ENCODE results near the gene SPTB. TPM values are rescaled to one million over a fixed set of nuclear protein-coding genes. Genes with fewer than 3 reads are reported as not detected.

Gene SPTB
- total RNA-seq, 1 donor from 2014 or later, result 8.9 TPM

DNA sequence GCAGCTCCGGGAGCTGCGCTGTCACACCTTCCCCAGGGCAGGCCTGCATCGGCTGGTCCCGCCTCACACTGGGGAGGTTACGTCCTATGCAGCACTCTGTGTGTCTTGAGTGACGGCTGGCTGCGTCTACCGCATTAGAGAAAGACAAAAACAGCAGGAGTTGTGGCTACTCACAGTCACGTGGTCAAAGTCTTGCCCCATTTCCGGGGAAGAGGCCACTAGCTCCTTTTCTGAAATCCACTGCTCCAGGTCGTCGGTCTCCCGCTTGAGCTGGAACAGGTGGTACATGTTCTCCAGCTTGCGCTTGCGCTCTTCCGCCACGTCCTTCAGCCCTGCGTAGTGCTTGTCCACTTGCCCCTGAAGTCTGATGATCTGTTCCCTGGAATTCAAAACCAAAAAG, 106.7 kb downstream of the SPTB start:
- H3K9me3 Mint-ChIP-seq, result no peaks in the 10 kb centered on the region
- TF ChIP-seq, protein P1, sequence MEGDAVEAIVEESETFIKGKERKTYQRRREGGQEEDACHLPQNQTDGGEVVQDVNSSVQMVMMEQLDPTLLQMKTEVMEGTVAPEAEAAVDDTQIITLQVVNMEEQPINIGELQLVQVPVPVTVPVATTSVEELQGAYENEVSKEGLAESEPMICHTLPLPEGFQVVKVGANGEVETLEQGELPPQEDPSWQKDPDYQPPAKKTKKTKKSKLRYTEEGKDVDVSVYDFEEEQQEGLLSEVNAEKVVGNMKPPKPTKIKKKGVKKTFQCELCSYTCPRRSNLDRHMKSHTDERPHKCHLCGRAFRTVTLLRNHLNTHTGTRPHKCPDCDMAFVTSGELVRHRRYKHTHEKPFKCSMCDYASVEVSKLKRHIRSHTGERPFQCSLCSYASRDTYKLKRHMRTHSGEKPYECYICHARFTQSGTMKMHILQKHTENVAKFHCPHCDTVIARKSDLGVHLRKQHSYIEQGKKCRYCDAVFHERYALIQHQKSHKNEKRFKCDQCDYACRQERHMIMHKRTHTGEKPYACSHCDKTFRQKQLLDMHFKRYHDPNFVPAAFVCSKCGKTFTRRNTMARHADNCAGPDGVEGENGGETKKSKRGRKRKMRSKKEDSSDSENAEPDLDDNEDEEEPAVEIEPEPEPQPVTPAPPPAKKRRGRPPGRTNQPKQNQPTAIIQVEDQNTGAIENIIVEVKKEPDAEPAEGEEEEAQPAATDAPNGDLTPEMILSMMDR (IDR thresholded peaks at IDR 0.05; ENCODE audit: unreplicated experiment), result no peak
- no peak overlapping the region for H3K4me3 Mint-ChIP-seq
- no peak for DNase-seq (ENCODE audit: low spot score in 2 of 2, unreplicated experiment in 2 of 2)
- peaks cover 9% of the 10 kb centered on the region for H3K4me1 Mint-ChIP-seq
- H3K36me3 Mint-ChIP-seq, result peaks cover 14% of the 10 kb centered on the region
- H3K27me3 Mint-ChIP-seq (ENCODE audit: low read depth), result no peaks in the 10 kb centered on the region
- no peak overlapping the region for H3K27ac Mint-ChIP-seq

DNA sequence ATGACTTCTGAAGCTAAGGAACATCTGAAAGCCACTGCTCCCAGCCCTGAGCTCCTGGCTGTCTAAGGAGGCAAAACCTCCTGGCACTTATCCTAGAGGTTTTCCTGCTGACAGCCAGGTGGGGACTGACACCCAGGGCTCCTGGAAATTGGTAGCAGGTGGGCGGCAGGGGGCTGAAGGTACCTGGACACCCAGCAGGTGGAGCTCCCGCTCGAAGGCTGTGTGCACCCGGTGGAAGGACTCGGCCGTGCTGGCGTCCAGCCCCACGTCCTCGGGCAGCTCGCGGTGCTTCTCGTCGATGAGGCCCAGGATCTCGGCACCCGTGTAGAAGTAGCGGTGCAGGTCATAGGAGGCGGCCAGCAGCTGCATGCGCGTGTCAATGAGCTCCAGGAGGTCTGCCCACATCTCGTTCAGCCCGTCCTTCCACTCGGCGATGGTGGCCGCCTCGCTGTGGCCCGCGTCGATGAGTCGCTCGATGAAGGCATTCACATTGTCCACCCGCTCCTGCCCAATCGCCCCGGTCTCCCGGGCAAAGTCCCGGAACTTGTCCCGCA, 107.2 kb downstream of the SPTB start:
- Mint-ChIP-seq H3K27me3 (ENCODE audit: low read depth) (no peaks in the 10 kb centered on the region), H3K27ac (no peak overlapping the region), H3K9me3 (no peaks in the 10 kb centered on the region), H3K36me3 (peaks cover 14% of the 10 kb centered on the region), H3K4me1 (peaks cover 9% of the 10 kb centered on the region), H3K4me3 (no peak overlapping the region)
- TF ChIP-seq, protein P1 (IDR thresholded peaks at IDR 0.05; ENCODE audit: unreplicated experiment), result no peak
- no peak for DNase-seq (ENCODE audit: low spot score in 2 of 2, unreplicated experiment in 2 of 2)

DNA sequence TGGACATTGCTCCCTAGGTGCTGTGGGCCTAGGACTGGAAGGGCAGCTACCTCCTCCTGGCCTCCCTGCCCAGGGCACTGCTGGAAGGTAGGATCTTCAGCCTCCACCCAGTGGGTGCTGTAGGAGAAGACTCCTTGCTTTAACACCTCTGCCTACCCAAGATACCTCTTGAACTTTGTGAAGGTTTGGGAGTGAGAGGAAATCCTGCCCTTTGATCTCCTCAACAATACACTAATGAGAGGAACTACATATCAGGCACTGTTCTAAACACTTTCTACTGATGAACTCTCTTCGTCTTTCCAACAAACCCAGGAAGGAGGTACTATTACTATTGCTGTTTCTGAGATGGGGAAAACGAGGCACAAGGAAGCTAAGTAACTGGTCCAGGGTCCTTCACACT, 108.5 kb downstream of the SPTB start:
- Mint-ChIP-seq H3K4me1 (peaks cover 19% of the 10 kb centered on the region), H3K9me3 (no peaks in the 10 kb centered on the region), H3K4me3 (no peak overlapping the region)

DNA sequence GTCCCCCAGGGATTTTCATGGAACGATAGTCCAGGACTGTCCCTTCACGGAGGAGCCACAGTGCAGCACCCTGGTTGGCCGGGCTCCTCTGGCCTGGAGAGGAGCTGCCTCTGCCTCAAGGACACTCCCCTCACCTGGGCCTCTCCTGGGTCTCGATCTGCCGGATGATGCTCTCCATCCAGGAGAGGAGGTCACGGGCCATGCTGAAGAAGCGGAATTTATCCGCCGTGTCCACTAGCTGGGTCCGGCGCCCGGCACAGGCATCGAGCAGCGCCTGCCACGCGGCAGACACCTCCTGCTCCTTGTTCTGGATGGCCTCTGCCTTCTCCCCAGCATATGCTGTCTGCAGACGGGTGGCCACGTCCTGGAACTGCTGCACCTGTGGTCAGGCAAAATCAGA, 109.0 kb downstream of the SPTB start:
- Mint-ChIP-seq H3K4me3 (no peak overlapping the region), H3K9me3 (no peaks in the 10 kb centered on the region), H3K27ac (no peak overlapping the region), H3K36me3 (peaks cover 12% of the 10 kb centered on the region), H3K27me3 (ENCODE audit: low read depth) (no peaks in the 10 kb centered on the region), H3K4me1 (peaks cover 23% of the 10 kb centered on the region)
- TF ChIP-seq, protein P1 (IDR thresholded peaks at IDR 0.05; ENCODE audit: unreplicated experiment), result no peak
- no peak for DNase-seq (ENCODE audit: low spot score in 2 of 2, unreplicated experiment in 2 of 2)

More for the DNA sequence above, 108.5 kb downstream of the SPTB start:
- TF ChIP-seq, protein P1 (IDR thresholded peaks at IDR 0.05; ENCODE audit: unreplicated experiment), result no peak
- no peak overlapping the region for H3K27ac Mint-ChIP-seq
- DNase-seq (ENCODE audit: low spot score in 2 of 2, unreplicated experiment in 2 of 2), result no peak
- no peaks in the 10 kb centered on the region for H3K27me3 Mint-ChIP-seq (ENCODE audit: low read depth)
- peaks cover 14% of the 10 kb centered on the region for H3K36me3 Mint-ChIP-seq

DNA sequence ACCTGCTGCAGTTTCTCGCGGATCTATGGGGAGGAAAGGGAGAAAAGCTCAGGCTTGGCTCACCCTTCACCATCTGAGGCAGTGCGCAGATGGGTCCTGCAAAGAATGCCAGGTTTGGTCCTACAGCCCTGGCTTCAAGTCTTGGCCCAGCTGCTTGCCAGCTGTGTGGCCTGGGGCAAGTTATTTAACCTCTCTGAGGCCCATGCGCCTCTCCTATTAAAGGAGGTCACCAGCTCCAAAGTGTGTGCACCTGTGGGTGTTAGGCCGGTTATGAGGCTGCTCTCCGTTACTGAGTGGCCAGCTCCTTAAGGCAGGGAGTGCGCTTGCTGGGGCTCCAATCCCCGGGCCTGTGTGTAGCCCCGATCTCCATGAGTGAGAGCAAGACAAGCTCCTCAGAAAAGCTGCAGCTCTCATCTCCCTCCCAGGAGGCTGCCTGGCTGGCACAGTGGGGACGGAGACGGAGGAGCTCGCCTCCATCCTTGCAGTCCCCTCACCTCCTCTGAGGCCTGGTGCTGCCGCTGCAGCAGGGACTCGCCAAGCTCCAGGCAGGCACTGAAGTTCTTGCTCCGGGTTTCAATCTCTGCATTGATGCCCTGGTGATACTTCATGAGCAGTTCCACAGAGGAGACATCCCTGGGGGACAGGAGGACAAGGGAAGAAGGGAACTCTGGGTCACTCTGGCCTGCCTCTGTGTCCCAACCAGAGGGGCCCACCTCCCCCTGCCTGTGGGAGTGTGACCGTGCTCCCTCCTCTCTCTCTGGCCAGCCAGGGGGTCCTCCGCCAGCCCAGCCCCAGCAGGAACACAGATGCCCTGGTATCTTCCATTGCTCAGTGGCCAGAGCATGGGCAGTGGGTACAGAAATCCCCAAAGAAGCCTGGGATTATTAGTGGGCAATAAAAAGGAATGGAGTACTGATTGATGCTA, 110.3 kb downstream of the SPTB start:
- Mint-ChIP-seq H3K4me3 (no peak overlapping the region), H3K4me1 (peaks cover 28% of the 10 kb centered on the region), H3K36me3 (peaks cover 8% of the 10 kb centered on the region), H3K9me3 (no peaks in the 10 kb centered on the region), H3K27me3 (ENCODE audit: low read depth) (no peaks in the 10 kb centered on the region), H3K27ac (no peak overlapping the region)
- TF ChIP-seq, protein P1 (IDR thresholded peaks at IDR 0.05; ENCODE audit: unreplicated experiment), result no peak
- DNase-seq (ENCODE audit: low spot score in 2 of 2, unreplicated experiment in 2 of 2), result no peak
